Panc1 (cell line): Measurements from ENCODE around the gene SLC25A31. TPM values are rescaled to one million over a fixed set of nuclear protein-coding genes. Genes with fewer than 3 reads are reported as not detected.

Source experiments
- ATAC-seq: fragments of 200-7000 bp; cut with Tn5 transposase; 2 replicates; pipeline ENCODE4 v1.9.1; 2020; ENCODE audit warnings: mild to moderate bottlenecking, moderate library complexity
- Bru-seq: library from RNA; stranded (reverse); fragments of 400-500 nt; gene quantifications from one replicate; lab custom pipeline; 2021; lab: Mats Ljungman, UMichigan
- BruChase-seq, 2 experiments: library from RNA; stranded (reverse); fragments of 400-500 nt; gene quantifications; one replicate each; lab custom pipeline; 2021; lab: Mats Ljungman, UMichigan
- BruUV-seq: library from RNA; stranded (reverse); fragments of 400-500 nt; replicated peaks from 2 replicates; lab custom pipeline; 2021; lab: Mats Ljungman, UMichigan
- CTCF ChIA-PET: fragments of 300-600 bp; sonication (Branson Sonifier 250); formaldehyde crosslinking; loops from one replicate; lab custom pipeline; 2022; ENCODE audit warnings: antibody characterized with exemption; lab: Charles Lee
- POLR2A ChIA-PET: fragments of 300-600 bp; sonication (Branson Sonifier 250); formaldehyde crosslinking; loops from one replicate; lab custom pipeline; 2022; ENCODE audit warnings: antibody characterized with exemption; lab: Charles Lee
- DNase-seq: peaks from one replicate; pipeline ENCODE4 v3.0.0-alpha.2; 2010; ENCODE audit warnings: low read depth, low spot score
- H3K27ac ChIP-seq: 2 replicates; pipeline ENCODE4 v1.5.1; 2011; ENCODE audit warnings: mild to moderate bottlenecking, low read length, inconsistent platforms
- H3K27me3 ChIP-seq: fragments of 200-500 bp; sonication (Bioruptor generic); 2 replicates; pipeline ENCODE4 v1.6.0; 2014; ENCODE audit warnings: low read length, inconsistent platforms; ENCODE audit not compliant: control insufficient read depth, insufficient read depth
- H3K36me3 ChIP-seq: fragments of 200-500 bp; sonication (Bioruptor generic); 2 replicates; pipeline ENCODE4 v1.5.1; 2014; ENCODE audit warnings: inconsistent platforms, mild to moderate bottlenecking, low read length, moderate library complexity; ENCODE audit not compliant: control insufficient read depth, insufficient read depth
- H3K4me1 ChIP-seq: 2 replicates; pipeline ENCODE4 v1.5.1; 2011; ENCODE audit warnings: inconsistent platforms, mild to moderate bottlenecking, low read length, moderate library complexity; ENCODE audit not compliant: control insufficient read depth, insufficient read depth
- H3K4me3 ChIP-seq, 2 experiments: 2 replicates each; pipeline ENCODE4 v1.5.1; 2011 to 2012; ENCODE audit warnings: low read depth in 2 of 2, low read length in 2 of 2, mild to moderate bottlenecking in 2 of 2, inconsistent platforms in 1 of 2, moderate library complexity in 1 of 2
- H3K9me3 ChIP-seq: fragments of 200-500 bp; sonication (Bioruptor generic); 2 replicates; pipeline ENCODE4 v1.5.1; 2014; ENCODE audit warnings: low read depth, mild to moderate bottlenecking, inconsistent platforms, low read length, moderate library complexity; ENCODE audit not compliant: control insufficient read depth, insufficient read depth
- CTCF ChIP-seq: fragments of 450-650 bp; IDR thresholded peaks from 2 replicates; pipeline ENCODE4 v1.5.1; 2017; ENCODE audit warnings: mild to moderate bottlenecking
- POLR2AphosphoS5 ChIP-seq: IDR thresholded peaks from 2 replicates; pipeline ENCODE4 v1.6.1; 2012; ENCODE audit warnings: mild to moderate bottlenecking, low read depth, low read length, moderate library complexity
- REST ChIP-seq, 2 experiments: IDR thresholded peaks; 2 replicates each; pipeline ENCODE4 v1.6.1; 2011 to 2012; ENCODE audit warnings: low read depth in 2 of 2, control low read depth in 1 of 2, low read length in 1 of 2, mild to moderate bottlenecking in 1 of 2, moderate library complexity in 1 of 2; ENCODE audit not compliant: insufficient read depth in 1 of 2
- SIN3A ChIP-seq: IDR thresholded peaks from 2 replicates; pipeline ENCODE4 v1.6.1; 2012; ENCODE audit warnings: low read depth, mild to moderate bottlenecking, low read length, moderate library complexity, borderline replicate concordance; ENCODE audit not compliant: insufficient read depth
- TCF7L2 ChIP-seq: IDR thresholded peaks from 2 replicates; pipeline ENCODE4 v1.6.1; 2011; ENCODE audit warnings: mild to moderate bottlenecking, low read depth, low read length, inconsistent platforms
- in situ Hi-C: cut with HindIII; loops from 2 replicates; pipeline ENCODE4 v1.10.0; 2016; ENCODE audit warnings: low sequenced_read_pairs, low pct_unique_long_range_greater_than_20kb
- intact Hi-C: fragments of 100-400 bp; cut with micrococcal nuclease; formaldehyde crosslinking; loops from one replicate; pipeline ENCODE4 v1.10.0; 2022; ENCODE audit not compliant: unreplicated experiment
- long read RNA-seq: library from polyadenylated mRNA; unstranded; transcript quantifications from one replicate; pipeline ENCODE4 v2.0.0, GENCODE V29; 2021; ENCODE audit not compliant: unreplicated experiment
- polyA plus RNA-seq: library from polyadenylated mRNA; unstranded; fragments of >200 nt; gene quantifications from one replicate; pipeline ENCODE4 v1.2.1, GENCODE V29; 2012; ENCODE audit warnings: missing spikeins; ENCODE audit not compliant: insufficient read length
- total RNA-seq: library from RNA; stranded (reverse); gene quantifications from one replicate; pipeline ENCODE4 v1.2.1, GENCODE V29; 2021; ENCODE audit not compliant: unreplicated experiment

SLC25A31 gene
- total RNA-seq: not detected
- not detected for polyA plus RNA-seq
- percentile 14 among the genes with signal in this experiment for Bru-seq, nascent RNA
- percentile 13 among the genes with signal in this experiment for BruChase-seq, experiment 1, labeled RNA remaining after a 2-hour chase
- percentile 6 among the genes with signal in this experiment for BruChase-seq, experiment 2, labeled RNA remaining after a 6-hour chase
- long read RNA-seq: 0 reads

- DNase-seq (no peak), ATAC-seq (no peak)
- Histone ChIP-seq H3K4me3 (no peak within 1 kb of the TSS), H3K9me3 (no peaks in the 10 kb centered on the region), H3K36me3 (no peaks in the 10 kb centered on the region), H3K27ac (no peak within 1 kb of the TSS), H3K4me1 (no peaks in the 10 kb centered on the region), H3K27me3 (no peaks in the 10 kb centered on the region)
- no TSS peak for BruUV-seq
- POLR2A ChIA-PET: no interaction called here
- CTCF ChIA-PET: no interaction called here
- no peak for TF ChIP-seq SIN3A
- no peak for TF ChIP-seq REST (IDR thresholded peaks at IDR 0.05; ENCODE audit: insufficient read depth in 1 of 2, low read depth in 2 of 2, low read length in 1 of 2)
- no peak for TF ChIP-seq TCF7L2
- TF ChIP-seq CTCF: no peak
- TF ChIP-seq POLR2AphosphoS5: no peak
- intact Hi-C loops: no loop called here
- in situ Hi-C loops: no loop called here
Measured at GRCh38 chr4:127730142-127730913, at the start of gene SLC25A31. TSS of gene SLC25A31 (plus strand) at chr4:127730400. CDS start at chr4:127730546, 146 bp downstream.

GRCh38 chr4:127685292-127685691 is 44.9 kb upstream of the SLC25A31 start:
- Histone ChIP-seq H3K27me3 (no peaks in the 10 kb centered on the region), H3K4me3 (no peak overlapping the region), H3K4me1 (no peaks in the 10 kb centered on the region), H3K27ac (no peak overlapping the region), H3K36me3 (no peaks in the 10 kb centered on the region), H3K9me3 (no peaks in the 10 kb centered on the region)
- CTCF ChIA-PET: no interaction called here
- no peak for ATAC-seq
- no peak for DNase-seq
- intact Hi-C loops: no loop called here
- no TSS peak for BruUV-seq
- POLR2A ChIA-PET: no interaction called here
- TF ChIP-seq POLR2AphosphoS5 (no peak), TCF7L2 (no peak), REST (IDR thresholded peaks at IDR 0.05; ENCODE audit: insufficient read depth in 1 of 2, low read depth in 2 of 2, low read length in 1 of 2) (no peak), CTCF (no peak), SIN3A (no peak)
- in situ Hi-C loops: no loop called here
